ENCODE results near the gene ALG5.

DNA sequence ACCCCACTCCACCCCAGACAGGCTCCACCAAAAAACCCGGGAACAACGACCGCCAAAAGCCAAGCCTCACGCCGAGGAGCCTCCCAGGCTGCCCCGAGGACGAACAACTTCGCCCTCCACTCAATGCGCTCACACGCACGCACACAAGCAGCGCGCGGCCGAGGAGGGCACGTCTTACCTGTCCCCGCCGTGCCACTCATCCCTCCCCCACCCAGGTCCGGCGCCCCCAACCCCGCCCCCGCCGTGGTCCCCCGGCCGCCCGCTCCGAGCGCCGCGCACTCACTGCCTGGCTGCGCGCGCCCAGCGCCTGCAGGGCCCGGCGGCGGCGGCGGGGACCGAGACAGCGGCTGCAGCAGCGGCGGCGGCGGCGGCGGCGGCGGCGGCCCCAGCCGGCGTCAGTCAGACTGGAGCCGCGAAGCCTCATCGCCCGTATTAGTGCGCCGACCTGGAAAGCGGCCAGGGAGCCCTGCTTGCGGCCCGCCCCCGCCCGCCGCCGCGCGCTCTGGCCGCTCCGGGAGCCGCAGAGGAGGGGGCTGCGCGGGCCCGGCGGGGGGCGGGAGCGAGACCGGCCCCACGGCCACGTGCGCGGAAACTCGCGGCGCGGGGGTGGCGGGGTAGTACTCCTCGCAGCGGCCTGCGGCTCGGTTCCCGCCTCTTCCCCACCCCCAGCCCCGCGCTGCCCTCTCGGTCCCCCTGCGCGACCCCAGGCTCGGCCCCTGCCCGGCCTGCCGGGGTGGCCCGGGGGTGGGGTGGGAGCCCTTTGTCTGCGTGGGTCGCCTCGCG lies 79.1 kb downstream of the ALG5 start, which contains the start of gene SMAD9:
- TF ChIP-seq, protein P1, sequence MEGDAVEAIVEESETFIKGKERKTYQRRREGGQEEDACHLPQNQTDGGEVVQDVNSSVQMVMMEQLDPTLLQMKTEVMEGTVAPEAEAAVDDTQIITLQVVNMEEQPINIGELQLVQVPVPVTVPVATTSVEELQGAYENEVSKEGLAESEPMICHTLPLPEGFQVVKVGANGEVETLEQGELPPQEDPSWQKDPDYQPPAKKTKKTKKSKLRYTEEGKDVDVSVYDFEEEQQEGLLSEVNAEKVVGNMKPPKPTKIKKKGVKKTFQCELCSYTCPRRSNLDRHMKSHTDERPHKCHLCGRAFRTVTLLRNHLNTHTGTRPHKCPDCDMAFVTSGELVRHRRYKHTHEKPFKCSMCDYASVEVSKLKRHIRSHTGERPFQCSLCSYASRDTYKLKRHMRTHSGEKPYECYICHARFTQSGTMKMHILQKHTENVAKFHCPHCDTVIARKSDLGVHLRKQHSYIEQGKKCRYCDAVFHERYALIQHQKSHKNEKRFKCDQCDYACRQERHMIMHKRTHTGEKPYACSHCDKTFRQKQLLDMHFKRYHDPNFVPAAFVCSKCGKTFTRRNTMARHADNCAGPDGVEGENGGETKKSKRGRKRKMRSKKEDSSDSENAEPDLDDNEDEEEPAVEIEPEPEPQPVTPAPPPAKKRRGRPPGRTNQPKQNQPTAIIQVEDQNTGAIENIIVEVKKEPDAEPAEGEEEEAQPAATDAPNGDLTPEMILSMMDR (IDR thresholded peaks at IDR 0.05; ENCODE audit: borderline replicate concordance, extremely low read depth, low read length, poor library complexity, severe bottlenecking), result no peak
- no peak for TF ChIP-seq EZH2 (IDR thresholded peaks at IDR 0.05; ENCODE audit: borderline replicate concordance, low read depth, low read length, severe bottlenecking)
